DMS114 treated with DMSO at 0.1 percent for 48 hours (cell line): ENCODE measurements around the gene MEMO1.
"Not testable (repeated sequence)": the region's sequence is repeated elsewhere in the genome, so short reads cannot be mapped to it uniquely, and the experiment has no call there.

Experiments used
- DNase-seq: peaks from one replicate; lab custom pipeline; 2025; ENCODE audit not compliant: unreplicated experiment; lab: John Stamatoyannopoulos, UW

Gene MEMO1

DNA sequence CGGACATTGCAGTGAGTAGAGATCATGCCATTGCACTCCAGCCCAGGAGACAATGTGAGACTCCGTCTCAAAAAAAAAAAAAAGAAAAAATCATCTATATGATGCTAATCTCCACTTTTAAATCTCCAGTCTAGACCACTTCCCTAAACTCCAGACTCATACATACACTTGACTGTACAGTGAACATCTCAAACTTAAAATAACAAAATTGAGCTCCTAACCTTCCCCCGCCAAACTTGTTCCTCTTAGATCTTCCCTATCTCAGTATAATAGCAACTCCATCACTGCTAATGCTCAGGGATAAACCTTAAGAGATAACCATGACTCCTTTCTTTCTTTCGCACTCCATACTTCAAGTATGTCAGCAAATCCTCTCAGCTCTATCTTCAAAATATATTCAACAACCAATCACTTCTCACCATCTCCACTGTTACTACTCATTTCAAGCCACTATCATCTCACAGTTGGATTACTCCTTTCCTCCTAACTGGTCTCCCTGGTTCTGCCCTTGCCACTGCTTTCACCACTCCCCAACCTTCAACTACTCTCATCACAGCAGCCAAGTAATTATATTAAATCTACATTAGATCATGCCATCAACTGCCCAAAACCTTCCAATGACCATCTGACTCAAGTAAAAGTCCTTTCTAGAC lies 12.0 kb downstream of the MEMO1 start:
- DNase-seq: no peak

- no peak for DNase-seq
Observed at GRCh38 chr2:31997653-31998052, 13.2 kb downstream of the MEMO1 start.

- DNase-seq: no peak
Observed at GRCh38 chr2:31996571-31997150, 14.1 kb downstream of the MEMO1 start.

- no peak for DNase-seq
Observed at GRCh38 chr2:31992934-31993333, 17.9 kb downstream of the MEMO1 start.

- no peak for DNase-seq
Observed at GRCh38 chr2:31992025-31992579, 18.7 kb downstream of the MEMO1 start.

GRCh38 chr2:31989946-31990345 lies 20.9 kb downstream of the MEMO1 start:
- no peak for DNase-seq

GRCh38 chr2:31987454-31988220 lies 23.2 kb downstream of the MEMO1 start:
- DNase-seq: no peak

- no peak for DNase-seq
Observed at GRCh38 chr2:31986906-31987305, 23.9 kb downstream of the MEMO1 start.

GRCh38 chr2:31983762-31984467 lies 26.9 kb downstream of the MEMO1 start:
- DNase-seq: no peak

GRCh38 chr2:31980674-31981356 lies 30.0 kb downstream of the MEMO1 start:
- peak; percentile 80 for DNase-seq

DNA sequence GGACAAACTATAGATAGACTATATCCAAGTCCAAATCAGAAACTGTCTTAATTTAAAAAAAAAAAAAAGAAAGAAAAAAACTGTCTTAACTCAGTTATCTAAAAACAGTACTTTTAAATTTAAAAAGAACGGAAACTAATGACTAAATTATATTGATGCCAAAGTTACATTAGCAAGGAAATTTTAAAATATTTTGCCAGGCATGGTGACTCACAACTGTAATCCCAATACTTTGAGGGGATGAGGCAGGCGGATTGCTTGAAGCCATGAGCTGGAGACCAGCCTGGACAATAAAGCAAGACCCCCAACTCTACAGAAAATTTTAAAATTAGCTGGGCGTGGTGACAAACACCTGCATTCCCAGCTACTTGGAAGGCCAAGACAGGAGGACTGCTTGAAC lies 30.9 kb downstream of the MEMO1 start:
- DNase-seq: no peak

GRCh38 chr2:31979018-31979417 lies 31.8 kb downstream of the MEMO1 start:
- no peak for DNase-seq

- DNase-seq: no peak
Observed at GRCh38 chr2:31978436-31978835, 32.4 kb downstream of the MEMO1 start.

GRCh38 chr2:31973665-31974064 lies 37.1 kb downstream of the MEMO1 start:
- DNase-seq: no peak

DNA sequence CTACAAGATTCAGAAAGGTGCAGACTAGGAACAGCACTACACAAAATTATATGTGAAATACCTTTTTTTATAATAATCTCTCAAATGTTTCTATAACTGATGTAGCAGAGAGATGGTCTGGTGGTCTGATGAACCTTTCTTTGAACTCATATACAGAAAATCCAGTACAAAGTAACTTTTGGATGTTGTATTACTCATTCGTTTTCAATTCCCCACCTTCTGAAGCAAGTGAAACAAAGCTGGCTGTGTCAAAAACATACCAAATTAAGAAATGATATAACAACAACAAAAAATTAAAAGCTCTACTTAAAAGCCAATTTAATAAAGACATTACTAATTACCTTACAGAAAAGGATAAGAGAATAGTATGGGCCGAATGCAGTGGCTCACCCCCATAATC lies 38.7 kb downstream of the MEMO1 start:
- DNase-seq: no peak

DNA sequence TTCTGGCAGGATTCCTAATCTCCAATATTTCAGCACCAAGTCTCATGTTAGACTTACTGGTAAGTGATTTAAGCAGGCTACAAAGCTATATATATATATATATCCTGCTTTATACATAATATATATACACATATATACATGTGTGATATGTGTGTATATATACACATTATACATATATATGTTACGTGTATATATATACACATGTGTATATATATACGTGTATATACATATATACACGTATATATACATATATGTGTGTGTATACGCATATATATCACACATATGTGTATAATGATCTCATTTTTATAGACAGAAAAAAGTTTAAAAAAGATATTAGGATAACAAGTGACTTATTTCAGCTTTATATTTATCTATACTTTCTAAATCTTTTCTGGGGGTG lies 41.6 kb downstream of the MEMO1 start:
- no peak for DNase-seq

GRCh38 chr2:31967790-31968189 lies 43.0 kb downstream of the MEMO1 start:
- DNase-seq: no peak

DNA sequence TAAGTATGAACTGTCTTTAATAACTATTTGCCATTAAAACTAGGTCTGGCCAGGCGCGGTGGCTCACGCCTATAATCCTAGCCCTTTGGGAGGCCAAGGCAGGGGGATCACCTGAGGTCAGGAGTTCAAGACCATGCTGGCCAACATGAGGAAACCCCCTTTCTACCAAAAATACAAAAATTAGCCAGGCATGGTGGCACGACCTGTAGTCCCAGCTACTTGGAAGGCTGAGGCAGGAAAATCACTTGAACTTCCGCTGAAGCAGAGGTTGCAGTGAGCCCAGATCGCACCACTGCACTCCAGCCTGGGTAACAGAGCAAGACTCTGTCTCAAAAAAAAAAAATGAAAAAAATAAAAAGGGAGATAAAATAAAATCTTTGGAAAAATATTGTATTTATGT lies 44.4 kb downstream of the MEMO1 start:
- not testable (repeated sequence) for DNase-seq

DNA sequence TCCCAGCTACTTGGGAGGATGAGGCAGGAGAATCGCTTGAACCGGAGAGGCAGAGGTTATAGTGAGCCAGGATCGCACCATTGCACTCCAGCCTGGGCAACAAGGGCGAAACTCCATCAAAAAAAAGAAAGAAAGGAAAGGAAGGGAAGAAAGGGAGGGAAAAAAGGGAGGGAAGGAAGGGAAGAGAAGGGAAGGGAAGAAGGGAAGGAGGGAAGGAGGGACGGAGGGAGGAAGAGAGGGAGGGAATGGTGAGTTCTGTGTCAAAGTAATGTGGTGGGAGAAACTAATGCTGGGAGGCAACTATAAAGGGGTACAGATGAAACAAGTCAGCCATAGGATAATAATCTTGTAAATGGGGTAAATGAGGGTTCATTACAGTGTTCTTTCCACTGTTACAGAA lies 45.7 kb downstream of the MEMO1 start:
- no peak for DNase-seq

- no peak for DNase-seq
Observed at GRCh38 chr2:31962757-31963361, 47.9 kb downstream of the MEMO1 start.
